GM12873 (cell line): ENCODE data around the gene RASD2.
A peak's percentile ranks its signal among the peaks of the same experiment; 100 is the strongest.

Experiments used
- TF ChIP-seq, protein P1 (sequence below): IDR thresholded peaks from 2 replicates; pipeline ENCODE4 v1.5.1; 2012; ENCODE audit warnings: low read depth, mild to moderate bottlenecking, moderate library complexity, low read length, control low read depth; ENCODE audit not compliant: insufficient read depth; ENCODE audit errors: missing control alignments

RASD2 gene

DNA sequence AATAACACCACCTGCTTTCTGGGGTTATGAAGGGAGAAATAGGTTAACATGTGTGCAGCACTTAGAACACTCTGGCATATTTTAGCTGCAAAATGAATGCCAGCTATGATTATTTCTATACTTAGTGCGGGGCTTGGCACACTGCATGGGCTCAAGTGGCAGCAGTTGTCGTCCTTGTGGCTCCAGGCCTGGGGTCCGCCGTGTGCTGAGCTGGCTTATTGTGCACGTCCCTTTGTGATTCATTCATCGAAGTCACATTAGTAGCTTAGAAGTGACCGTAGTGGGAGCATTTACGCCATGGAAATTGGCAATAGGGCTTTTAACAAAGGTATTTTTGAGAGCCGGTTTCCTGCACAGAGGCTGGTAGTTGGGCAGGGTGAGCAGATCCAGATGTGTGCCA is 4.2 kb downstream of the RASD2 start:
- TF ChIP-seq, protein P1, sequence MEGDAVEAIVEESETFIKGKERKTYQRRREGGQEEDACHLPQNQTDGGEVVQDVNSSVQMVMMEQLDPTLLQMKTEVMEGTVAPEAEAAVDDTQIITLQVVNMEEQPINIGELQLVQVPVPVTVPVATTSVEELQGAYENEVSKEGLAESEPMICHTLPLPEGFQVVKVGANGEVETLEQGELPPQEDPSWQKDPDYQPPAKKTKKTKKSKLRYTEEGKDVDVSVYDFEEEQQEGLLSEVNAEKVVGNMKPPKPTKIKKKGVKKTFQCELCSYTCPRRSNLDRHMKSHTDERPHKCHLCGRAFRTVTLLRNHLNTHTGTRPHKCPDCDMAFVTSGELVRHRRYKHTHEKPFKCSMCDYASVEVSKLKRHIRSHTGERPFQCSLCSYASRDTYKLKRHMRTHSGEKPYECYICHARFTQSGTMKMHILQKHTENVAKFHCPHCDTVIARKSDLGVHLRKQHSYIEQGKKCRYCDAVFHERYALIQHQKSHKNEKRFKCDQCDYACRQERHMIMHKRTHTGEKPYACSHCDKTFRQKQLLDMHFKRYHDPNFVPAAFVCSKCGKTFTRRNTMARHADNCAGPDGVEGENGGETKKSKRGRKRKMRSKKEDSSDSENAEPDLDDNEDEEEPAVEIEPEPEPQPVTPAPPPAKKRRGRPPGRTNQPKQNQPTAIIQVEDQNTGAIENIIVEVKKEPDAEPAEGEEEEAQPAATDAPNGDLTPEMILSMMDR, result no peak

DNA sequence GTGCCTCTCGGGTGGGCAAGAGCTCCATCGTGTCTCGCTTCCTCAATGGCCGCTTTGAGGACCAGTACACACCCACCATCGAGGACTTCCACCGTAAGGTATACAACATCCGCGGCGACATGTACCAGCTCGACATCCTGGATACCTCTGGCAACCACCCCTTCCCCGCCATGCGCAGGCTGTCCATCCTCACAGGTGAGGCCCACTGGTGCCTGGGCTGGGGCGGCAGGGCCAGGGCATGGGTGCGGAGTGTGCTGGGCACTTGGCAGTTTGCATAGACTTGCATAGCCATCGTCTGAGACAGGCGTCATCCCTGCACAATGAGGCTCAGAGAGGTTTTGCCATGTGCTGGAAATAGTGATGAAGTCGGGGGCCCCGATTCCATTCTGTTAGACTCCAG is 6.3 kb downstream of the RASD2 start:
- TF ChIP-seq, protein P1, result no peak

DNA sequence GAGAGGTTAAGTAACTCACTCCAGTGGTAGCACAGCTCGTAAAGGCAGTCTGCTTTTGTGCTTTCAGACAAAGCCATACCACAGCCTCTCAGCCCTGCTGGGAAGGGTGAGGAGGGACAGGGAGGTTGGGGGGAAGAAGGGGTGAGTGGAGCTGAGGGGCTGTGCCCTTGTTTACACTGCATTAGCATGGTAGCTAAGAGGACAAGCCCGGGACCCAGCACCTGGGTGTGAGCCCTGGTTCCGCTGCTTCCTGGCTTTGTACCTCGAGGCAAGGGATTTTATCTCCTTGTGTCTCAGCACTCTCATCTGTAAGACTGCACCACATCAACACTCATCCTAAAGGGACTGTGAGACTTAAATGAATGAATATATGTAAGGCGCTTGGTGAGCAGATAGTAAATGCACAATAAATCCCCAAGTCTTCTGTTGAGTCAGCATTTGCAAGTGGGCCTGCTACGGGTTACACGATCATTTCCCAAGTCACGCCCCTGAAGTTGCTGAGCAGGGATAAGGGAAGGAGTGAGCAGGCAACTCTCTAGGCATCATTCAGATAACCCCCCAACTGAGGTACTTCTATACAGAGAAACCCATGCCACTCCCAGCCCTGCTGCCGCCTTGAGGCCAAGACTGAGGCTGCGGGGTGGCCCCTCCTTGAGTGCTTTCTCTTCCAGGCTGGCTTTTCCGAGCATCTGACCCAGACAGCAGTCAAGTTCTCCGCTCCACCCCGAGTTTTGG is 7.5 kb downstream of the RASD2 start:
- TF ChIP-seq, protein P1, result peak; percentile 5

DNA sequence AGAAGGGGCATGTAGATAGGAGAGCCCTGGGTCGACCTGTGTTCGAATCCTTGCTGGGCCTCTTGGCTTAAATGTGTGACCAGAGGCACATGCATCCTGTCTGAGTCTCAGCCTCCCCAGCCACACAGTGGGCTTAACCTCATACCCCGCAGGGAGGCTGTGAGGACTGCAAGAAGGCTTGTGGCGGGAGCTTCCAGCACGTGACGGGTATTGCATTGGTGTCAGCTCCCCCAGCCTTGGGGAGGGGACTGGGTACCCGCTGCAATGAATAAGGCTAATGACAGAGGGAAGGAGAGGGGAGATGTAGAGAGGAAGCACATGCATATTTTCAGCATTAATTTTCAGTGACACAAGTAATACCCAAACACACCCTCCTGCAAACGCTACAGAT is 8.1 kb downstream of the RASD2 start:
- TF ChIP-seq, protein P1, result no peak

DNA sequence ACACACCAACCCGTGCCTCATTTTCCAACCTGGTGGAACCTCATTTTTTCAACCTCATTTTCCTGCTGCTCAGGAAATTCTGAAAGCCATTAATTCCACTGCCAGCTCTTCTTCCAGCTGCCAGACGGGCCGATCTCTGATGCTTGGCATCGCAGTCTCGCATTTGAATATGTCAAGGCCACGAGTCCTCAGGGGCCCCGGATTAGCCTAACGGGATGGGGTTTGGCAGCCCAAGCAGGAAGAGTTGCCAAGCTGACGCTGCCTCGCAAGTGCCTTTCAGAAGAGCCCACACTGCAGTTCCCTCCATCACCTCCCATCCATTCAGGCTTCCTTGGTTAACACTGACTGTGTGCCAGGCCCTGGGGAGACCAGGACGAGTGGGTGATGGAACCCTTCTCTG is 8.7 kb downstream of the RASD2 start:
- TF ChIP-seq, protein P1, result no peak

DNA sequence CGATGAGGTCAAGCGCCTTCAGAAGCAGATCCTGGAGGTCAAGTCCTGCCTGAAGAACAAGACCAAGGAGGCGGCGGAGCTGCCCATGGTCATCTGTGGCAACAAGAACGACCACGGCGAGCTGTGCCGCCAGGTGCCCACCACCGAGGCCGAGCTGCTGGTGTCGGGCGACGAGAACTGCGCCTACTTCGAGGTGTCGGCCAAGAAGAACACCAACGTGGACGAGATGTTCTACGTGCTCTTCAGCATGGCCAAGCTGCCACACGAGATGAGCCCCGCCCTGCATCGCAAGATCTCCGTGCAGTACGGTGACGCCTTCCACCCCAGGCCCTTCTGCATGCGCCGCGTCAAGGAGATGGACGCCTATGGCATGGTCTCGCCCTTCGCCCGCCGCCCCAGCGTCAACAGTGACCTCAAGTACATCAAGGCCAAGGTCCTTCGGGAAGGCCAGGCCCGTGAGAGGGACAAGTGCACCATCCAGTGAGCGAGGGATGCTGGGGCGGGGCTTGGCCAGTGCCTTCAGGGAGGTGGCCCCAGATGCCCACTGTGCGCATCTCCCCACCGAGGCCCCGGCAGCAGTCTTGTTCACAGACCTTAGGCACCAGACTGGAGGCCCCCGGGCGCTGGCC is 11.0 kb downstream of the RASD2 start:
- TF ChIP-seq, protein P1, result no peak

DNA sequence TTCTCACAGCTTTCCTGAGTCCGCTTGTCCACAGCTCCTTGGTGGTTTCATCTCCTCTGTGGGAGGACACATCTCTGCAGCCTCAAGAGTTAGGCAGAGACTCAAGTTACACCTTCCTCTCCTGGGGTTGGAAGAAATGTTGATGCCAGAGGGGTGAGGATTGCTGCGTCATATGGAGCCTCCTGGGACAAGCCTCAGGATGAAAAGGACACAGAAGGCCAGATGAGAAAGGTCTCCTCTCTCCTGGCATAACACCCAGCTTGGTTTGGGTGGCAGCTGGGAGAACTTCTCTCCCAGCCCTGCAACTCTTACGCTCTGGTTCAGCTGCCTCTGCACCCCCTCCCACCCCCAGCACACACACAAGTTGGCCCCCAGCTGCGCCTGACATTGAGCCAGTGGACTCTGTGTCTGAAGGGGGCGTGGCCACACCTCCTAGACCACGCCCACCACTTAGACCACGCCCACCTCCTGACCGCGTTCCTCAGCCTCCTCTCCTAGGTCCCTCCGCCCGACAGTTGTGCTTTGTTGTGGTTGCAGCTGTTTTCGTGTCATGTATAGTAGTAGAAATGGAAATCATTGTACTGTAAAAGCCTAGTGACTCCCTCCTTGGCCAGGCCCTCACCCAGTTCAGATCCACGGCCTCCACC is 11.7 kb downstream of the RASD2 start:
- TF ChIP-seq, protein P1, result no peak
